Activated CD8-positive, alpha-beta memory T cell treated with anti-CD3 and anti-CD28 coated beads, Interleukin-2, amount 50 U/mL, for 24 hours (primary cell): ENCODE data around the gene RGS1.

ENCODE experiments used
- DNase-seq: peaks from one replicate; pipeline ENCODE4 v3.0.0-alpha.2; 2020; ENCODE audit errors: extremely low read depth

Gene RGS1

GRCh38 chr1:192581131-192581927, 5.8 kb downstream of the RGS1 start:
- no peak for DNase-seq

- DNase-seq: no peak
These were observed 9.3 kb downstream of the RGS1 start for GRCh38 chr1:192584866-192585265.

- DNase-seq: no peak
These were observed 12.1 kb downstream of the RGS1 start for GRCh38 chr1:192587386-192588266.

GRCh38 chr1:192588546-192588945, 13.0 kb downstream of the RGS1 start:
- no peak for DNase-seq

GRCh38 chr1:192589813-192590212, 14.2 kb downstream of the RGS1 start:
- DNase-seq: no peak

- DNase-seq: no peak
These were observed 16.9 kb downstream of the RGS1 start for GRCh38 chr1:192592517-192592916.

- no peak for DNase-seq
These were observed 17.6 kb downstream of the RGS1 start for GRCh38 chr1:192592981-192593708.

GRCh38 chr1:192595299-192595698, 19.7 kb downstream of the RGS1 start:
- DNase-seq: no peak

- DNase-seq: no peak
These were observed 23.0 kb downstream of the RGS1 start for GRCh38 chr1:192598589-192598988.

- DNase-seq: no peak
These were observed 24.7 kb downstream of the RGS1 start for GRCh38 chr1:192600275-192600674.

GRCh38 chr1:192601143-192601542, 25.6 kb downstream of the RGS1 start:
- DNase-seq: no peak

- no peak for DNase-seq
These were observed 26.0 kb downstream of the RGS1 start for GRCh38 chr1:192601567-192601966.

- no peak for DNase-seq
These were observed 27.2 kb downstream of the RGS1 start for GRCh38 chr1:192602757-192603156.

- DNase-seq: no peak
These were observed 27.7 kb downstream of the RGS1 start for GRCh38 chr1:192603218-192603787.

GRCh38 chr1:192604979-192605620, 29.5 kb downstream of the RGS1 start:
- no peak for DNase-seq

GRCh38 chr1:192608671-192609070, 33.1 kb downstream of the RGS1 start:
- no peak for DNase-seq

- peak; percentile 2 for DNase-seq
These were observed 33.8 kb downstream of the RGS1 start for GRCh38 chr1:192609110-192610079.

GRCh38 chr1:192610112-192610889, 34.7 kb downstream of the RGS1 start:
- no peak for DNase-seq

GRCh38 chr1:192615055-192615454, 39.5 kb downstream of the RGS1 start:
- no peak for DNase-seq
